OCI-LY3 (cell line): ENCODE data around the gene CSTB.

Source experiments
- H2AFZ ChIP-seq: fragments of 200-600, 300-600 bp; shearing (Covaris generic); 2 replicates; pipeline ENCODE4 v1.6.0; 2014; ENCODE audit warnings: antibody characterized with exemption, low read depth, low read length
- H3K27ac ChIP-seq: fragments of 200-600, 300-600 bp; sonication (generic); 2 replicates; pipeline ENCODE4 v1.5.1; 2014; ENCODE audit warnings: mild to moderate bottlenecking, low read length, moderate library complexity, mixed read lengths
- H3K27me3 ChIP-seq: fragments of 200-600, 300-600 bp; sonication (generic); 2 replicates; pipeline ENCODE4 v1.6.1; 2014; ENCODE audit warnings: low read depth, low read length, mixed read lengths
- H3K36me3 ChIP-seq: fragments of 200-600, 300-600 bp; sonication (generic); replicated peaks from 2 replicates; pipeline ENCODE3; 2014; ENCODE audit warnings: low read depth, low read length, mixed read lengths
- H3K4me1 ChIP-seq: fragments of 300-600, 200-600 bp; sonication (generic); 2 replicates; pipeline ENCODE4 v1.6.1; 2014; ENCODE audit warnings: low read length, mixed read lengths
- H3K4me2 ChIP-seq: fragments of 200-600, 300-600 bp; sonication (generic); 2 replicates; pipeline ENCODE4 v1.6.1; 2014; ENCODE audit warnings: low read length, mixed read lengths
- H3K4me3 ChIP-seq: fragments of 300-600, 200-600 bp; sonication (generic); 2 replicates; pipeline ENCODE4 v1.5.1; 2014; ENCODE audit warnings: antibody characterized with exemption, mild to moderate bottlenecking, low read length, moderate library complexity
- H3K79me2 ChIP-seq: fragments of 300-600, 200-600 bp; shearing (Covaris generic); 2 replicates; pipeline ENCODE4 v1.6.1; 2014; ENCODE audit warnings: mild to moderate bottlenecking, low read length, mixed read lengths
- H3K9ac ChIP-seq: fragments of 300-600, 200-600 bp; shearing (Covaris generic); 2 replicates; pipeline ENCODE4 v1.6.0; 2014; ENCODE audit warnings: mild to moderate bottlenecking, low read length, moderate library complexity
- H3K9me3 ChIP-seq: fragments of 200-600, 300-600 bp; shearing (Covaris generic); 2 replicates; pipeline ENCODE4 v1.6.1; 2014; ENCODE audit warnings: low read length, mixed read lengths; ENCODE audit not compliant: insufficient read depth
- H4K20me1 ChIP-seq: fragments of 200-600, 300-600 bp; sonication (generic); 2 replicates; pipeline ENCODE4 v1.6.1; 2016; ENCODE audit warnings: low read length, mixed read lengths; ENCODE audit not compliant: insufficient read depth
- CTCF ChIP-seq: fragments of 200-600, 300-600 bp; sonication (generic); IDR thresholded peaks from 2 replicates; pipeline ENCODE4 v1.5.1; 2014; ENCODE audit warnings: antibody characterized with exemption, low read length, low read depth
- EZH2phosphoT487 ChIP-seq: fragments of 200-600 bp; shearing (Covaris generic); IDR thresholded peaks from 2 replicates; pipeline ENCODE4 v1.6.1; 2018; ENCODE audit warnings: antibody characterized with exemption, mixed run types, low read depth

Gene CSTB

GRCh38 chr21:43778469-43779335, 2.6 kb upstream of the CSTB start:
- H3K4me2 ChIP-seq = peak overlapping the region; percentile 66
- no peaks in the 10 kb centered on the region for H3K36me3 ChIP-seq
- no peaks in the 10 kb centered on the region for H3K9me3 ChIP-seq
- H3K4me1 ChIP-seq = peaks cover 27% of the 10 kb centered on the region
- H2AFZ ChIP-seq = peak overlapping the region; percentile 79
- no peak overlapping the region for H3K9ac ChIP-seq
- H4K20me1 ChIP-seq = no peaks in the 10 kb centered on the region
- peaks cover 3% of the 10 kb centered on the region; the same call in 1 of the 2 replicates for H3K79me2 ChIP-seq
- TF ChIP-seq CTCF = no peak
- no peak for TF ChIP-seq EZH2phosphoT487
- peak overlapping the region; percentile 43 for H3K4me3 ChIP-seq
- no peaks in the 10 kb centered on the region for H3K27me3 ChIP-seq
- no peak overlapping the region for H3K27ac ChIP-seq

- Histone ChIP-seq H3K27ac (no peak overlapping the region), H3K4me2 (no peak overlapping the region), H3K4me1 (peaks cover 25% of the 10 kb centered on the region), H3K36me3 (no peaks in the 10 kb centered on the region), H3K4me3 (no peak overlapping the region), H3K9me3 (no peaks in the 10 kb centered on the region), H3K9ac (no peak overlapping the region), H2AFZ (no peak overlapping the region), H3K27me3 (no peaks in the 10 kb centered on the region), H4K20me1 (no peaks in the 10 kb centered on the region), H3K79me2 (peaks cover 3% of the 10 kb centered on the region; the same call in 1 of the 2 replicates)
- no peak for TF ChIP-seq CTCF
- TF ChIP-seq EZH2phosphoT487 = no peak
Observed at GRCh38 chr21:43777953-43778352, 1.8 kb upstream of the CSTB start.

- no peaks in the 10 kb centered on the region for H3K9me3 ChIP-seq
- H3K4me1 ChIP-seq = peaks cover 19% of the 10 kb centered on the region
- H4K20me1 ChIP-seq = no peaks in the 10 kb centered on the region
- peak overlapping the region; percentile 90 for H3K4me2 ChIP-seq
- H3K79me2 ChIP-seq = peaks cover 3% of the 10 kb centered on the region; the same call in 1 of the 2 replicates
- H3K4me3 ChIP-seq = peak overlapping the region; percentile 93
- no peak for TF ChIP-seq EZH2phosphoT487
- no peak for TF ChIP-seq CTCF
- peak overlapping the region; percentile 63; the same call in 1 of the 2 replicates for H3K9ac ChIP-seq
- no peak overlapping the region for H3K27ac ChIP-seq
- H2AFZ ChIP-seq = no peak overlapping the region
- peaks cover 3% of the 10 kb centered on the region for H3K36me3 ChIP-seq
- H3K27me3 ChIP-seq = no peaks in the 10 kb centered on the region
Observed at GRCh38 chr21:43775190-43775589, 918 bp downstream of the CSTB start.

GRCh38 chr21:43774163-43774562, 1.9 kb downstream of the CSTB start:
- no peak overlapping the region for H3K4me2 ChIP-seq
- no peak overlapping the region for H3K9ac ChIP-seq
- H4K20me1 ChIP-seq = no peaks in the 10 kb centered on the region
- TF ChIP-seq EZH2phosphoT487 = no peak
- TF ChIP-seq CTCF = no peak
- peaks cover 17% of the 10 kb centered on the region for H3K4me1 ChIP-seq
- H2AFZ ChIP-seq = no peak overlapping the region
- H3K9me3 ChIP-seq = no peaks in the 10 kb centered on the region
- no peaks in the 10 kb centered on the region for H3K27me3 ChIP-seq
- peaks cover 3% of the 10 kb centered on the region; the same call in 1 of the 2 replicates for H3K79me2 ChIP-seq
- peaks cover 3% of the 10 kb centered on the region for H3K36me3 ChIP-seq
- H3K4me3 ChIP-seq = no peak overlapping the region
- no peak overlapping the region for H3K27ac ChIP-seq
